ENCODE measurements around the gene C9orf153. TPM values are rescaled to one million over a fixed set of nuclear protein-coding genes. Genes with fewer than 3 reads are reported as not detected.

The C9orf153 gene
- total RNA-seq = under 1 TPM in 2 of 4 donors, not detected in 2; 0.17 to 0.87 TPM

GRCh38 chr9:86259557-86259956 lies at the start of gene C9orf153:
Gene C9orf153 (minus strand): TSS chr9:86259657. CDS start chr9:86229603, 30,054 bp downstream.
- Histone ChIP-seq H3K4me3 (no peak within 1 kb of the TSS), H3K36me3 (peaks cover 0 to 23% of the 10 kb centered on the region in 2 donors), H3K27me3 (no peaks in the 10 kb centered on the region), H3K4me1 (peaks cover 0 to 8% of the 10 kb centered on the region in 2 donors), H3K9me3 (no peaks in the 10 kb centered on the region), H3K27ac (no peak within 1 kb of the TSS)
- TF ChIP-seq CTCF (IDR thresholded peaks at IDR 0.05 in 4 of 5, conservative IDR thresholded peaks at IDR 0.05 in 1 of 5) (no peak), POLR2A (IDR thresholded peaks at IDR 0.05) (no peak)
- intact Hi-C loops (cut with DNase I; ENCODE audit: low total_unique reads) (no loop called here), in situ Hi-C loops (cut with MboI; ENCODE audit: low sequenced_read_pairs in 4 of 4) (no loop called here)
- DNase-seq (no peak), ATAC-seq (no peak)

GRCh38 chr9:86308687-86309086 lies 49.2 kb upstream of the C9orf153 start:
- Histone ChIP-seq H3K4me1 (peaks cover 4 to 20% of the 10 kb centered on the region in 2 donors), H3K4me3 (no peak overlapping the region), H3K36me3 (peaks cover 0 to 78% of the 10 kb centered on the region in 2 donors), H3K27ac (peak overlapping the region; percentile 68 to 86 (median 82)), H3K27me3 (no peaks in the 10 kb centered on the region), H3K9me3 (no peaks in the 10 kb centered on the region)
- TF ChIP-seq CTCF (IDR thresholded peaks at IDR 0.05 in 4 of 5, conservative IDR thresholded peaks at IDR 0.05 in 1 of 5) (no peak), POLR2A (IDR thresholded peaks at IDR 0.05) (no peak)
- DNase-seq = no peak
- peak; percentile 99 to 100 for ATAC-seq
- in situ Hi-C loops (cut with MboI; ENCODE audit: low sequenced_read_pairs in 4 of 4) (no loop called here), intact Hi-C loops (cut with DNase I; ENCODE audit: low total_unique reads) (loop anchor here (2.0 kb wide), 1 partner anchor 46 kb away; the partner anchor contains the start of gene TUT7)

GRCh38 chr9:86304236-86304730 lies 44.8 kb upstream of the C9orf153 start:
- Histone ChIP-seq H3K36me3 (peaks cover 3 to 94% of the 10 kb centered on the region in 2 donors), H3K9me3 (no peaks in the 10 kb centered on the region), H3K27ac (peak overlapping the region in 3 of 4 donors; percentile 9 to 41 (median 24)), H3K27me3 (no peaks in the 10 kb centered on the region), H3K4me3 (no peak overlapping the region), H3K4me1 (peaks cover 14 to 38% of the 10 kb centered on the region in 2 donors)
- in situ Hi-C loops (cut with MboI; ENCODE audit: low sequenced_read_pairs in 4 of 4) (no loop called here), intact Hi-C loops (cut with DNase I; ENCODE audit: low total_unique reads) (no loop called here)
- TF ChIP-seq POLR2A (IDR thresholded peaks at IDR 0.05) = no peak
- TF ChIP-seq CTCF (IDR thresholded peaks at IDR 0.05 in 4 of 5, conservative IDR thresholded peaks at IDR 0.05 in 1 of 5) = no peak
- no peak for DNase-seq
- ATAC-seq = no peak

GRCh38 chr9:86303316-86303975 lies 44.0 kb upstream of the C9orf153 start:
- in situ Hi-C loops (cut with MboI; ENCODE audit: low sequenced_read_pairs in 4 of 4) = no loop called here
- no peak overlapping the region for H3K4me3 ChIP-seq
- H3K9me3 ChIP-seq = no peaks in the 10 kb centered on the region
- no peak for DNase-seq
- peaks cover 14 to 30% of the 10 kb centered on the region in 2 donors for H3K4me1 ChIP-seq
- intact Hi-C loops (cut with DNase I; ENCODE audit: low total_unique reads) = no loop called here
- TF ChIP-seq POLR2A (IDR thresholded peaks at IDR 0.05) (no peak), CTCF (IDR thresholded peaks at IDR 0.05 in 4 of 5, conservative IDR thresholded peaks at IDR 0.05 in 1 of 5) (no peak)
- ATAC-seq = no peak
- H3K36me3 ChIP-seq = peaks cover 3 to 96% of the 10 kb centered on the region in 2 donors
- peak overlapping the region in 2 of 4 donors; percentile 24 to 41 for H3K27ac ChIP-seq
- H3K27me3 ChIP-seq = no peaks in the 10 kb centered on the region

Measured in gastrocnemius medialis (tissue), 4 donors.